A549 treated with CpdA at 1 μM for 4 hours (cell line): ENCODE measurements around the gene SYAP1. TPM values are rescaled to one million over a fixed set of nuclear protein-coding genes. Genes with fewer than 3 reads are reported as not detected.

Experiments used
- total RNA-seq: library from RNA; stranded (reverse); fragments of 200-300 nt; extraction: Qiagen RNA extraction; gene quantifications from 5 replicates; pipeline ENCODE4 v1.2.3, GENCODE V29; 2022; ENCODE audit warnings: low read depth

Gene SYAP1, protein sequence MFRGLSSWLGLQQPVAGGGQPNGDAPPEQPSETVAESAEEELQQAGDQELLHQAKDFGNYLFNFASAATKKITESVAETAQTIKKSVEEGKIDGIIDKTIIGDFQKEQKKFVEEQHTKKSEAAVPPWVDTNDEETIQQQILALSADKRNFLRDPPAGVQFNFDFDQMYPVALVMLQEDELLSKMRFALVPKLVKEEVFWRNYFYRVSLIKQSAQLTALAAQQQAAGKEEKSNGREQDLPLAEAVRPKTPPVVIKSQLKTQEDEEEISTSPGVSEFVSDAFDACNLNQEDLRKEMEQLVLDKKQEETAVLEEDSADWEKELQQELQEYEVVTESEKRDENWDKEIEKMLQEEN
- total RNA-seq: 19.7 to 22.0 TPM (median 21.3 TPM) in 5 replicates

DNA sequence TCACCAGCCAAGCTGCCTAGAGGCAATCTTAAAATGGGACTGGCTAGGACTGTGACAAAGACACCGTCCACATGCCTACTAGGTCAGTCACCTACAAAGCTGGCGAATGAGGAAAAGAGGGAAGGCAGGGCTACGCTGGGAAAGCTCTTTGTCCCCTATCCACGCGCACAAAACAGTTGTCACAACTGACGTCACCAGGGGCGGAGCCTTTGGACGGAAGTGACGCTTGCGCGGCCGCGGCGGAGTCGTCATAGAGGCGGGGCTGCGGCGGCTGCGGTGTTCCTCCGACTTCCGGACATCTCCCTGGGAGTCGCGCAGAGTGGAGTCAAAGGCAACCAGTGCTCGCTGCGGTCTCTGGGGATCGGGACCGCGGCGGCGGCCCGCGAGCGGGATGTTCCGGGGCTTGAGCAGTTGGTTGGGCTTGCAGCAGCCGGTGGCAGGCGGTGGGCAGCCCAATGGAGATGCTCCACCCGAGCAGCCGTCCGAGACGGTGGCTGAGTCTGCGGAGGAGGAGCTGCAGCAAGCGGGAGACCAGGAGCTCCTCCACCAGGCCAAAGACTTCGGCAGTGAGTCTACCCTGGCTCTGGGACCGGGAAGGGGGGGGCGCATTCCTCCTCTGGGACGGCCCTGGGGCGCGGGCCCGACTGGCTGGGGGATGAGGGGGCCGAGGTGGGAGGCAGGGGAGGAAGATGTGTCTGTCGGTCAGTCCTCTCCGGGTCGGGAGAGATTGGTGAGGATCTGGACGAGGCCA, at the start of gene SYAP1:
Gene SYAP1, plus strand, starts transcription at position 279 of the 751 bp plus-strand sequence. Its CDS starts 113 bp downstream, at position 392.

GRCh38 chrX:16712548-16713155, 6.8 kb upstream of the SYAP1 start, which contains the start of gene CTPS2:
Gene CTPS2, minus strand, starts transcription at chrX:16712669. Its CDS starts 9,767 bp downstream, at chrX:16702902.

DNA sequence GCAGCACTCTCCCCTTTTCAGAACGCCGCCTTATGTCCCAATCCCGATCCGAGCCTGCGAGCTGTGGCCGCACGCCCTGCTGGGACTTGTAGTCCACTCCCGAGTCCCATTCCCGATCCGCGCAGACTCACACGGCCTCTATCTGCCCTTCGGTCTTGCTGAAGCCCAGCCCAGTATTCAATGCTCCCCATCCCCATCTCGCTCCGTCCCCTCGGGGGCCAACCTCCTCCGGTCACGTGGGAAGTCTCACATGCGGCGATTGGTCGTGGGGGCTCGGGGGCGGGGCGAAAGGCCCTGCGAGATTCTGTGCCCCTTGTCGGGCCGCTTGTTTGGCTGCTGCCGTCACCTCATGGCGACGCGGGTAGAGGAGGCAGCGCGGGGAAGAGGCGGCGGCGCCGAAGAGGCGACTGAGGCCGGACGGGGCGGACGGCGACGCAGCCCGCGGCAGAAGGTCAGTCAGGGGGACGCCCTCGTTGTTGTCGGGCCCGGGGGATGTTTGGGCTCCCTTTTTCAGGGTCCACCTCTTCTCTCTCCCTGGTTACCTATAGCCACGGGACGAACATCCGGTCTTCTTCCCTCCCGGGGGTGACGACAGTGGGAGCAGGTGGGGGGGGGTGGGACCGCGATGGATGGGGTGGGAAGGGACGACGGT, 66.9 kb downstream of the SYAP1 start, which contains the start of gene TXLNG:
Gene TXLNG, plus strand, starts transcription at position 328 of the 652 bp plus-strand sequence. Its CDS starts 22 bp downstream, at position 350.

Other genes with a start within 250 kb of the SYAP1 start
- gene S100G, start 69.5 kb upstream of the SYAP1 start, total RNA-seq: not detected in 5 replicates
- gene CTPS2, start 6.9 kb upstream of the SYAP1 start, total RNA-seq: 8.8 to 11.1 TPM (median 10.1 TPM) in 5 replicates
- gene TXLNG, start 66.9 kb downstream of the SYAP1 start, total RNA-seq: 14.2 to 17.4 TPM (median 15.2 TPM) in 5 replicates
- 162 to 182 TPM (median 165 TPM) in 5 replicates for gene RBBP7, start 150.8 kb downstream of the SYAP1 start, total RNA-seq
- 0.42 to 0.87 TPM (median 0.79 TPM) in 5 replicates for gene REPS2, start 227.0 kb downstream of the SYAP1 start, total RNA-seq